H1 (cell line): ENCODE results near the gene CHD1L. TPM values are rescaled to one million over a fixed set of nuclear protein-coding genes. Genes with fewer than 3 reads are reported as not detected.
A peak's percentile ranks its signal among the peaks of the same experiment; 100 is the strongest.

Experiments
- CTCF ChIA-PET: fragments of 300-600 bp; sonication (Branson Sonifier 250); formaldehyde crosslinking; loops from one replicate; lab custom pipeline; 2021; ENCODE audit not compliant: partially characterized antibody; lab: Charles Lee
- POLR2A ChIA-PET: fragments of 300-600 bp; sonication (Branson Sonifier 250); formaldehyde crosslinking; loops from one replicate; lab custom pipeline; 2021; ENCODE audit warnings: inconsistent platforms; ENCODE audit not compliant: partially characterized antibody; lab: Charles Lee
- DNase-seq, 2 experiments: peaks; one replicate each; pipeline versions ENCODE4 v3.0.0 to v3.0.0-alpha.2; 2010 to 2022; ENCODE audit warnings: low spot score in 2 of 2, low read depth in 1 of 2, mixed read lengths in 1 of 2
- FAIRE-seq: peaks from 2 replicates; lab custom pipeline; 2011; peaks lifted over from hg19 to GRCh38; lab: Jason Lieb, UNC
- H2AFZ ChIP-seq: 2 replicates; pipeline ENCODE4 v1.8.1; 2012; ENCODE audit warnings: low read length, inconsistent platforms
- H2AK5ac ChIP-seq: 2 replicates; pipeline ENCODE4 v1.6.1; 2013; ENCODE audit warnings: low read depth, low read length
- H2BK120ac ChIP-seq: replicated peaks from 2 replicates; pipeline ENCODE3; 2013; ENCODE audit warnings: low read depth, low read length, inconsistent platforms
- H2BK12ac ChIP-seq: 2 replicates; pipeline ENCODE4 v1.6.1; 2013; ENCODE audit warnings: low read depth, low read length
- H2BK15ac ChIP-seq: 2 replicates; pipeline ENCODE4 v1.6.1; 2013; ENCODE audit warnings: low read length
- H2BK20ac ChIP-seq: 2 replicates; pipeline ENCODE4 v1.6.1; 2013; ENCODE audit warnings: low read length
- H2BK5ac ChIP-seq: 2 replicates; pipeline ENCODE4 v1.6.1; 2013; ENCODE audit warnings: low read depth, low read length
- H3K14ac ChIP-seq: 2 replicates; pipeline ENCODE4 v1.6.1; 2013; ENCODE audit warnings: inconsistent platforms; ENCODE audit not compliant: insufficient read length
- H3K18ac ChIP-seq: 2 replicates; pipeline ENCODE4 v1.6.1; 2013; ENCODE audit warnings: low read length; ENCODE audit errors: extremely low read depth
- H3K23ac ChIP-seq: 2 replicates; pipeline ENCODE4 v1.6.1; 2013; ENCODE audit warnings: inconsistent platforms; ENCODE audit not compliant: insufficient read length
- H3K23me2 ChIP-seq: 2 replicates; pipeline ENCODE4 v1.6.1; 2013; ENCODE audit warnings: low read depth, low read length
- H3K27ac ChIP-seq: 2 replicates; pipeline ENCODE4 v1.6.1; 2011; ENCODE audit warnings: low read depth, low read length, inconsistent platforms
- H3K27me3 ChIP-seq, 4 experiments: replicated peaks in 1 of 4; 1 replicate in 1 of 4; 2 replicates in 3 of 4; pipeline versions ENCODE4 v1.6.1 to v1.8.1; 2011 to 2013; ENCODE audit warnings: low read length in 3 of 4, mild to moderate bottlenecking in 3 of 4, inconsistent platforms in 2 of 4, mixed read lengths in 2 of 4, moderate library complexity in 1 of 4; ENCODE audit not compliant: control insufficient read depth in 3 of 4, insufficient read depth in 3 of 4; ENCODE audit errors: extremely low read depth in 1 of 4
- H3K36me3 ChIP-seq, 4 experiments: 2 replicates each; pipeline versions ENCODE4 v1.6.1 to v1.8.1; 2011 to 2013; ENCODE audit warnings: mild to moderate bottlenecking in 4 of 4, low read length in 3 of 4, moderate library complexity in 2 of 4, control low read depth in 1 of 4, inconsistent platforms in 1 of 4; ENCODE audit not compliant: insufficient read depth in 4 of 4, control insufficient read depth in 2 of 4
- H3K4ac ChIP-seq: replicated peaks from 2 replicates; pipeline ENCODE3; 2013; ENCODE audit warnings: low read length, low read depth, mixed read lengths, inconsistent platforms; ENCODE audit not compliant: insufficient read length
- H3K4me1 ChIP-seq, 4 experiments: replicated peaks in 1 of 4; 1 replicate in 1 of 4; 2 replicates in 3 of 4; pipeline versions ENCODE4 v1.6.1 to v1.8.1; 2011 to 2013; ENCODE audit warnings: low read length in 3 of 4, inconsistent platforms in 2 of 4, mixed read lengths in 1 of 4; ENCODE audit not compliant: insufficient read depth in 4 of 4, control insufficient read depth in 3 of 4
- H3K4me2 ChIP-seq, 2 experiments: 2 replicates each; pipeline versions ENCODE4 v1.6.1 to v1.8.1; 2011 to 2013; ENCODE audit warnings: low read depth in 2 of 2, low read length in 2 of 2, control low read depth in 1 of 2, inconsistent platforms in 1 of 2, mild to moderate bottlenecking in 1 of 2; ENCODE audit not compliant: insufficient read depth in 1 of 2
- H3K4me3 ChIP-seq, 4 experiments: fragments of 200-600, 300-600 bp in 1 of 4; sonication (generic), shearing (Covaris generic), sonication (Bioruptor Twin) in 1 of 4; 2 replicates each; pipeline versions ENCODE4 v1.5.1 to v1.8.1; 2011 to 2016; ENCODE audit warnings: low read length in 4 of 4, low read depth in 3 of 4, control low read depth in 2 of 4, inconsistent platforms in 2 of 4, mild to moderate bottlenecking in 2 of 4, mixed read lengths in 1 of 4, moderate library complexity in 1 of 4; ENCODE audit not compliant: insufficient read depth in 2 of 4; ENCODE audit errors: extremely low read depth in 1 of 4
- H3K56ac ChIP-seq: replicated peaks from 2 replicates; pipeline ENCODE3; 2013; ENCODE audit warnings: low read depth, mild to moderate bottlenecking, mixed read lengths, low read length, inconsistent platforms; ENCODE audit not compliant: insufficient read length
- H3K79me1 ChIP-seq: 2 replicates; pipeline ENCODE4 v1.6.1; 2013; ENCODE audit warnings: low read depth, low read length, control low read depth
- H3K79me2 ChIP-seq, 2 experiments: 2 replicates each; pipeline versions ENCODE4 v1.6.1 to v1.8.1; 2012 to 2013; ENCODE audit warnings: low read length in 2 of 2, mild to moderate bottlenecking in 2 of 2, inconsistent platforms in 1 of 2; ENCODE audit not compliant: insufficient read depth in 2 of 2, control insufficient read depth in 1 of 2
- H3K9ac ChIP-seq, 4 experiments: replicated peaks in 1 of 4; 1 replicate in 1 of 4; 2 replicates in 3 of 4; pipeline versions ENCODE4 v1.6.1 to v1.8.1; 2011 to 2013; ENCODE audit warnings: low read depth in 3 of 4, low read length in 3 of 4, control low read depth in 2 of 4, mild to moderate bottlenecking in 2 of 4, moderate library complexity in 2 of 4, inconsistent platforms in 1 of 4; ENCODE audit errors: extremely low read depth in 1 of 4
- H3K9me3 ChIP-seq, 2 experiments: 2 replicates each; pipeline versions ENCODE4 v1.6.1 to v1.8.1; 2012 to 2013; ENCODE audit warnings: mild to moderate bottlenecking in 2 of 2, moderate library complexity in 2 of 2, control low read depth in 1 of 2, inconsistent platforms in 1 of 2, low read depth in 1 of 2, low read length in 1 of 2, mixed read lengths in 1 of 2; ENCODE audit not compliant: insufficient read depth in 2 of 2
- H4K20me1 ChIP-seq, 2 experiments: replicated peaks in 1 of 2; 2 replicates each; pipeline versions ENCODE3 to v1.8.1; 2011 to 2013; ENCODE audit warnings: inconsistent platforms in 2 of 2, low read length in 2 of 2, mild to moderate bottlenecking in 1 of 2; ENCODE audit not compliant: insufficient read depth in 2 of 2, control insufficient read depth in 1 of 2
- H4K5ac ChIP-seq: 2 replicates; pipeline ENCODE4 v1.6.1; 2013; ENCODE audit warnings: low read length, low read depth, mixed read lengths, inconsistent platforms; ENCODE audit not compliant: insufficient read length
- H4K8ac ChIP-seq: 2 replicates; pipeline ENCODE4 v1.8.0; 2013; ENCODE audit warnings: mild to moderate bottlenecking, moderate library complexity, low read length, inconsistent platforms; ENCODE audit not compliant: insufficient read depth; ENCODE audit errors: extremely low read depth
- H4K91ac ChIP-seq: replicated peaks from 2 replicates; pipeline ENCODE3; 2013; ENCODE audit warnings: low read length, mixed read lengths, inconsistent platforms; ENCODE audit not compliant: insufficient read length
- BRCA1 ChIP-seq: IDR thresholded peaks from 2 replicates; pipeline ENCODE4 v1.6.1; 2012; ENCODE audit warnings: low read depth, low read length, improper control_type of control experiment
- EZH2 ChIP-seq: fragments of 200-600 bp; sonication (generic); IDR thresholded peaks from 2 replicates; pipeline ENCODE4 v1.7.1; 2012; ENCODE audit warnings: low read depth, mild to moderate bottlenecking, moderate library complexity, low read length, inconsistent platforms; ENCODE audit not compliant: severe bottlenecking
- JUND ChIP-seq: IDR thresholded peaks from 2 replicates; pipeline ENCODE4 v1.6.1; 2011; ENCODE audit warnings: mild to moderate bottlenecking, improper control_type of control experiment, low read length
- MAFK ChIP-seq: IDR thresholded peaks from 2 replicates; pipeline ENCODE4 v1.6.1; 2012; ENCODE audit warnings: low read depth, mild to moderate bottlenecking, improper control_type of control experiment, low read length
- MAX ChIP-seq: IDR thresholded peaks from 2 replicates; pipeline ENCODE4 v1.6.1; 2012; ENCODE audit warnings: inconsistent platforms
- NANOG ChIP-seq: IDR thresholded peaks from 2 replicates; pipeline ENCODE4 v1.6.1; 2011; ENCODE audit warnings: low read length, low read depth, mild to moderate bottlenecking, inconsistent platforms; ENCODE audit not compliant: insufficient read depth, poor library complexity, severe bottlenecking
- POU5F1 ChIP-seq: IDR thresholded peaks from 2 replicates; pipeline ENCODE4 v1.6.1; 2011; ENCODE audit warnings: low read depth, mild to moderate bottlenecking, low read length, moderate library complexity
- RBBP5 ChIP-seq: IDR thresholded peaks from 2 replicates; pipeline ENCODE4 v1.7.1; 2012; ENCODE audit warnings: low read depth, mild to moderate bottlenecking, inconsistent platforms, low read length, moderate library complexity, borderline replicate concordance
- RFX5 ChIP-seq: IDR thresholded peaks from 2 replicates; pipeline ENCODE4 v1.6.1; 2011; ENCODE audit warnings: low read depth, low read length, improper control_type of control experiment, borderline replicate concordance
- SIRT6 ChIP-seq: IDR thresholded peaks from one replicate; pipeline ENCODE4 v1.7.1; 2012; ENCODE audit warnings: low read length, inconsistent platforms
- SP2 ChIP-seq: IDR thresholded peaks from 2 replicates; pipeline ENCODE4 v1.6.1; 2012; ENCODE audit warnings: mild to moderate bottlenecking, low read length, inconsistent platforms
- SP4 ChIP-seq: IDR thresholded peaks from 2 replicates; pipeline ENCODE4 v1.6.1; 2012; ENCODE audit warnings: low read length, inconsistent platforms
- TAF7 ChIP-seq: optimal IDR thresholded peaks from 2 replicates; pipeline ENCODE3; 2011; ENCODE audit warnings: low read depth, mild to moderate bottlenecking, inconsistent platforms, low read length, moderate library complexity, borderline replicate concordance
- ZNF274 ChIP-seq: IDR thresholded peaks from 2 replicates; pipeline ENCODE4 v1.7.0; 2012; ENCODE audit warnings: low read length, borderline replicate concordance; ENCODE audit errors: extremely low read depth
- WGBS, 2 experiments: shearing (Covaris generic) in 1 of 2; methylation state at CpG; one replicate each; pipeline versions ENCODE4 v1.1.6 to v1.1.7; 2013 to 2015; ENCODE audit warnings: low lambda C conversion rate in 2 of 2, mixed read lengths in 2 of 2, inconsistent platforms in 1 of 2, low coverage in 1 of 2, missing lambda C conversion rate in 1 of 2; ENCODE audit not compliant: insufficient replicate concordance in 2 of 2, insufficient coverage in 1 of 2, insufficient read length in 1 of 2; ENCODE audit errors: extremely low coverage in 1 of 2, missing lambda C conversion rate in 1 of 2; 5-methylcytosine and 5-hydroxymethylcytosine counted together
- polyA plus RNA-seq, 7 experiments: library from polyadenylated mRNA; depleted of rRNA in 3 of 7; stranded (reverse) in 5 of 7; unstranded in 2 of 7; fragments of >200 nt in 5 of 7; fragments of 200-250 nt in 2 of 7; gene quantifications; 1 replicate in 5 of 7; 2 replicates in 1 of 7; 4 replicates in 1 of 7; pipeline versions ENCODE4 v1.2.1 to v1.2.3, GENCODE V29; 2011 to 2013; ENCODE audit warnings: missing spikeins in 2 of 7, mixed read lengths in 2 of 7
- total RNA-seq: library from RNA; stranded (reverse); fragmentation: NEBNext Ultra II Directional; extraction: Animal tissue kit (Norgen Biotek cat#: 25700); gene quantifications from 2 replicates; pipeline ENCODE4 v1.2.1, GENCODE V29; 2021

The CHD1L gene
- total and polyA plus RNA-seq, 2 of the 8 experiments (the other 6 are each of a cell fraction or from before 2014, with no cell fraction given): 20.2 to 51.2 TPM

- Histone ChIP-seq H3K27ac (no peak overlapping the region), H2BK120ac (no peak overlapping the region), H4K5ac (no peak overlapping the region), H2BK15ac (no peak overlapping the region), H2BK5ac (peak overlapping the region; percentile 32; the same call in 1 of the 2 replicates), H3K4ac (no peak overlapping the region), H3K36me3 (no peaks in the 10 kb centered on the region), H3K56ac (no peak overlapping the region), H3K14ac (no peak overlapping the region), H4K91ac (no peak overlapping the region), H3K4me2 (no peak overlapping the region), H2AK5ac (no peak overlapping the region), H2AFZ (no peak overlapping the region), H4K8ac (no peak overlapping the region), H3K23ac (no peak overlapping the region), H2BK12ac (no peak overlapping the region), H3K79me2 (peaks cover 18 to 70% of the 10 kb centered on the region in 2 experiments), H3K27me3 (no peaks in the 10 kb centered on the region), H3K4me1 (peaks cover 0 to 16% (median 2%) of the 10 kb centered on the region in 4 experiments; a peak in 4 of 7 replicates), H3K9ac (no peak overlapping the region), H2BK20ac (no peak overlapping the region), H3K79me1 (peaks cover 4% of the 10 kb centered on the region; the same call in 1 of the 2 replicates), H3K9me3 (no peaks in the 10 kb centered on the region), H3K23me2 (peaks cover 4% of the 10 kb centered on the region; the same call in 1 of the 2 replicates), H3K18ac (no peak overlapping the region), H4K20me1 (peaks cover 0 to 7% of the 10 kb centered on the region in 2 experiments), H3K4me3 (no peak overlapping the region)
- CTCF ChIA-PET: interaction anchor here (0.7 to 1.5 kb wide), 2 partner anchors 9 to 77 kb away, joined by 3 read pairs; no protein-coding TSS in a partner anchor
- DNase-seq (no peak), FAIRE-seq (no peak)
- WGBS, 2 experiments: 88% methylated on average over 6 of the region's 6 CpGs; no CpG with 5 or more reads in 1 of the 2 experiments
- POLR2A ChIA-PET: interaction anchor here (3.6 kb wide), 1 partner anchor 160 kb away, joined by 15 read pairs; no protein-coding TSS in a partner anchor
- no peak for TF ChIP-seq BRCA1
- TF ChIP-seq MAX: no peak
- TF ChIP-seq MAFK: no peak
- no peak for TF ChIP-seq SP2
- no peak for TF ChIP-seq POU5F1
- no peak for TF ChIP-seq SIRT6
- TF ChIP-seq RFX5: no peak
- TF ChIP-seq JUND: no peak
- no peak for TF ChIP-seq ZNF274
- no peak for TF ChIP-seq TAF7
- TF ChIP-seq NANOG: no peak
- TF ChIP-seq SP4: no peak
- TF ChIP-seq EZH2: no peak
- no peak for TF ChIP-seq RBBP5
These were observed 2.6 kb downstream of the CHD1L start for GRCh38 chr1:147245129-147245528.
